ENCODE data around the gene RERE. TPM values are rescaled to one million over a fixed set of nuclear protein-coding genes. Genes with fewer than 3 reads are reported as not detected.

RERE gene
- total RNA-seq, 2 donors from 2014 or later: 74.5 to 128 TPM

GRCh38 chr1:8338526-8339202, 478.8 kb downstream of the RERE start:
- no peaks in the 10 kb centered on the region for H3K9me3 ChIP-seq
- 87% methylated on average over 24 to 26 of the region's 26 CpGs for WGBS, 2 donors
- H3K4me1 ChIP-seq: peaks cover 12% of the 10 kb centered on the region
- no peak overlapping the region for H3K27ac ChIP-seq
- no peak for DNase-seq
- no peaks in the 10 kb centered on the region for H3K27me3 ChIP-seq
- no peak for ATAC-seq
- TF ChIP-seq POLR2A (IDR thresholded peaks at IDR 0.05) (no peak), CTCF (IDR thresholded peaks at IDR 0.05) (no peak)
- intact Hi-C loops (cut with DNase I): no loop called here
- no peaks in the 10 kb centered on the region for H3K36me3 ChIP-seq (replicated peaks in 1 of 2; ENCODE audit: insufficient read depth in 1 of 2, low read depth in 2 of 2)
- H3K4me3 ChIP-seq: no peak overlapping the region

GRCh38 chr1:8337776-8338525, 479.5 kb downstream of the RERE start:
- TF ChIP-seq POLR2A (IDR thresholded peaks at IDR 0.05) (no peak), CTCF (IDR thresholded peaks at IDR 0.05) (no peak)
- no peak for DNase-seq
- Histone ChIP-seq H3K27me3 (no peaks in the 10 kb centered on the region), H3K4me3 (no peak overlapping the region), H3K9me3 (no peaks in the 10 kb centered on the region), H3K27ac (no peak overlapping the region), H3K4me1 (peaks cover 6% of the 10 kb centered on the region), H3K36me3 (replicated peaks in 1 of 2; ENCODE audit: insufficient read depth in 1 of 2, low read depth in 2 of 2) (no peaks in the 10 kb centered on the region)
- 84 to 93% methylated on average over 16 to 25 of the region's 25 CpGs for WGBS, 2 donors
- intact Hi-C loops (cut with DNase I): no loop called here
- ATAC-seq: no peak

- intact Hi-C loops (cut with DNase I): no loop called here
- WGBS, 2 donors: 77 to 90% methylated on average over 3 to 27 of the region's 27 CpGs
- Histone ChIP-seq H3K9me3 (no peaks in the 10 kb centered on the region), H3K4me1 (peaks cover 4% of the 10 kb centered on the region), H3K4me3 (no peak overlapping the region), H3K36me3 (replicated peaks in 1 of 2; ENCODE audit: insufficient read depth in 1 of 2, low read depth in 2 of 2) (no peaks in the 10 kb centered on the region), H3K27ac (no peak overlapping the region), H3K27me3 (no peaks in the 10 kb centered on the region)
- DNase-seq (no peak), ATAC-seq (no peak)
- no peak for TF ChIP-seq POLR2A (IDR thresholded peaks at IDR 0.05)
- no peak for TF ChIP-seq CTCF (IDR thresholded peaks at IDR 0.05)
Measured at GRCh38 chr1:8335246-8335645, 482.2 kb downstream of the RERE start.

- Histone ChIP-seq H3K27me3 (no peaks in the 10 kb centered on the region), H3K9me3 (no peaks in the 10 kb centered on the region), H3K36me3 (replicated peaks in 1 of 2; ENCODE audit: insufficient read depth in 1 of 2, low read depth in 2 of 2) (no peaks in the 10 kb centered on the region), H3K4me3 (no peak overlapping the region), H3K27ac (no peak overlapping the region), H3K4me1 (no peaks in the 10 kb centered on the region)
- no peak for ATAC-seq
- intact Hi-C loops (cut with DNase I): no loop called here
- no peak for DNase-seq
- no peak for TF ChIP-seq CTCF (IDR thresholded peaks at IDR 0.05)
- WGBS, 2 donors: 81 to 91% methylated on average over 14 to 24 of the region's 24 CpGs
Measured at GRCh38 chr1:8334106-8334851, 483.2 kb downstream of the RERE start.

Data from body of pancreas (tissue), 4 donors.